Upper lobe of left lung (tissue), 6 donors: ENCODE data around the gene MS4A10. TPM values are rescaled to one million over a fixed set of nuclear protein-coding genes. Genes with fewer than 3 reads are reported as not detected.

ENCODE experiments used
- ATAC-seq, 2 donors: fragments of 200-7000 bp; cut with Tn5 transposase; one replicate each; pipeline ENCODE4 v1.9.1; 2022; ENCODE audit warnings: mild to moderate bottlenecking in 2 of 2, moderate library complexity in 2 of 2; ENCODE audit not compliant: low FRiP score in 2 of 2
- DNase-seq, 2 donors: peaks; one replicate each; pipeline ENCODE4 v3.0.0-alpha.2; 2019 to 2020
- H3K27ac ChIP-seq, 4 donors: fragments of 200-600 bp; sonication (generic); one replicate each; pipeline ENCODE4 v1.5.1; 2016 to 2019
- H3K27me3 ChIP-seq, 4 donors: fragments of 200-600 bp; sonication (generic); one replicate each; pipeline ENCODE4 v1.5.1; 2017 to 2019
- H3K36me3 ChIP-seq, 4 donors: fragments of 200-600 bp; sonication (generic); one replicate each; pipeline ENCODE4 v1.5.1; 2016 to 2019
- H3K4me1 ChIP-seq, 4 donors: fragments of 200-600 bp; sonication (generic); one replicate each; pipeline ENCODE4 v1.5.1; 2018 to 2019
- H3K4me3 ChIP-seq, 4 donors: fragments of 200-600 bp; sonication (generic); one replicate each; pipeline ENCODE4 v1.5.1; 2017 to 2019; ENCODE audit warnings: mild to moderate bottlenecking in 2 of 4, moderate library complexity in 1 of 4
- H3K9me3 ChIP-seq, 4 donors: fragments of 200-600 bp; sonication (generic); one replicate each; pipeline ENCODE4 v1.5.1; 2018 to 2019
- EP300 ChIP-seq, 4 donors: sonication (generic); formaldehyde crosslinking; IDR thresholded peaks; one replicate each; pipeline ENCODE4 v1.5.1; 2017; ENCODE audit warnings: antibody characterized with exemption in 4 of 4, control low read depth in 2 of 4
- POLR2A ChIP-seq, 4 donors: fragments of 450-650 bp; IDR thresholded peaks; one replicate each; pipeline ENCODE4 v1.5.1; 2016 to 2017; ENCODE audit warnings: antibody characterized with exemption in 4 of 4, mild to moderate bottlenecking in 2 of 4
- POLR2AphosphoS5 ChIP-seq, 2 donors: sonication (generic); formaldehyde crosslinking; IDR thresholded peaks; one replicate each; pipeline ENCODE4 v1.5.1; 2017; ENCODE audit warnings: antibody characterized with exemption in 2 of 2
- WGBS, 2 donors: methylation state at CpG; one replicate each; pipeline ENCODE4 v1.1.5; 2017 to 2018; 5-methylcytosine and 5-hydroxymethylcytosine counted together
- total RNA-seq, 6 donors: library from RNA; depleted of rRNA in 4 of 6; stranded (reverse); fragments of >200 nt in 4 of 6; gene quantifications; one replicate each; pipeline versions ENCODE4 v1.1.0 to v1.2.1, GENCODE V29; 2016 to 2021
- TF ChIP-seq, protein P1 (sequence below), 6 experiments: fragments of 450-650 bp in 4 of 6; fragments of 200-600 bp in 2 of 6; sonication (generic) in 2 of 6; IDR thresholded peaks; one replicate each; pipeline ENCODE4 v1.5.1; 2016 to 2019; ENCODE audit warnings: antibody characterized with exemption in 6 of 6
- donor health status: DM: no; HTN: no; CAD: no; lungs with moderate emphysema.
- donor health status: DM: no; HTN: yes; CAD: no; lungs with severe emphysema.

MS4A10 gene
- total RNA-seq, 6 donors from 2014 or later: not detected

DNA sequence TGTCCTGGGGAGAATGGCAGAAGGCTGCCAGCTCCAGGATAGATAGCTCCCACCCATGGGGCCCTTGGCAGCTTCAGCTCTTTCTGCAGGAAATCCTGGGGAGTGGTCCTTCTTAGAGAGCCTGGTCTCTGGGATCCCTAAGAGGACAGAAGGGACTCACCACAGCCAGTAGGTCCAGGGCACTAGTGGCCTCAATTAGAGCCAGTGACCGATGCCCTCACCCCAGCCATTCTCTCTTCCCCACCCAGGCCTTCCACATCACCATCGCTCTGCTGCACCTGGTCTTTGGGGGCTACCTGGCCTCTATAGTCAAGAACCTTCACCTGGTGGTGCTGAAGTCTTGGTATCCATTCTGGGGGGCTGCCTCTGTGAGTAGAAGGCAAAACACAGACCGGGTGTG, 5.6 kb downstream of the MS4A10 start:
- H3K4me1 ChIP-seq: peaks cover 0 to 5% (median 2%) of the 10 kb centered on the region in 4 donors
- no peak for ATAC-seq
- DNase-seq: no peak
- no peak overlapping the region for H3K27ac ChIP-seq
- TF ChIP-seq POLR2AphosphoS5 (IDR thresholded peaks at IDR 0.05) (no peak), POLR2A (IDR thresholded peaks at IDR 0.05) (no peak), EP300 (IDR thresholded peaks at IDR 0.05) (no peak)
- TF ChIP-seq, protein P1, sequence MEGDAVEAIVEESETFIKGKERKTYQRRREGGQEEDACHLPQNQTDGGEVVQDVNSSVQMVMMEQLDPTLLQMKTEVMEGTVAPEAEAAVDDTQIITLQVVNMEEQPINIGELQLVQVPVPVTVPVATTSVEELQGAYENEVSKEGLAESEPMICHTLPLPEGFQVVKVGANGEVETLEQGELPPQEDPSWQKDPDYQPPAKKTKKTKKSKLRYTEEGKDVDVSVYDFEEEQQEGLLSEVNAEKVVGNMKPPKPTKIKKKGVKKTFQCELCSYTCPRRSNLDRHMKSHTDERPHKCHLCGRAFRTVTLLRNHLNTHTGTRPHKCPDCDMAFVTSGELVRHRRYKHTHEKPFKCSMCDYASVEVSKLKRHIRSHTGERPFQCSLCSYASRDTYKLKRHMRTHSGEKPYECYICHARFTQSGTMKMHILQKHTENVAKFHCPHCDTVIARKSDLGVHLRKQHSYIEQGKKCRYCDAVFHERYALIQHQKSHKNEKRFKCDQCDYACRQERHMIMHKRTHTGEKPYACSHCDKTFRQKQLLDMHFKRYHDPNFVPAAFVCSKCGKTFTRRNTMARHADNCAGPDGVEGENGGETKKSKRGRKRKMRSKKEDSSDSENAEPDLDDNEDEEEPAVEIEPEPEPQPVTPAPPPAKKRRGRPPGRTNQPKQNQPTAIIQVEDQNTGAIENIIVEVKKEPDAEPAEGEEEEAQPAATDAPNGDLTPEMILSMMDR (IDR thresholded peaks at IDR 0.05): no peak
- no peak overlapping the region for H3K4me3 ChIP-seq
- H3K27me3 ChIP-seq: no peaks in the 10 kb centered on the region
- H3K36me3 ChIP-seq: no peaks in the 10 kb centered on the region
- 94 to 97% methylated on average over 3 of the region's 3 CpGs for WGBS, 2 donors
- H3K9me3 ChIP-seq: no peaks in the 10 kb centered on the region

DNA sequence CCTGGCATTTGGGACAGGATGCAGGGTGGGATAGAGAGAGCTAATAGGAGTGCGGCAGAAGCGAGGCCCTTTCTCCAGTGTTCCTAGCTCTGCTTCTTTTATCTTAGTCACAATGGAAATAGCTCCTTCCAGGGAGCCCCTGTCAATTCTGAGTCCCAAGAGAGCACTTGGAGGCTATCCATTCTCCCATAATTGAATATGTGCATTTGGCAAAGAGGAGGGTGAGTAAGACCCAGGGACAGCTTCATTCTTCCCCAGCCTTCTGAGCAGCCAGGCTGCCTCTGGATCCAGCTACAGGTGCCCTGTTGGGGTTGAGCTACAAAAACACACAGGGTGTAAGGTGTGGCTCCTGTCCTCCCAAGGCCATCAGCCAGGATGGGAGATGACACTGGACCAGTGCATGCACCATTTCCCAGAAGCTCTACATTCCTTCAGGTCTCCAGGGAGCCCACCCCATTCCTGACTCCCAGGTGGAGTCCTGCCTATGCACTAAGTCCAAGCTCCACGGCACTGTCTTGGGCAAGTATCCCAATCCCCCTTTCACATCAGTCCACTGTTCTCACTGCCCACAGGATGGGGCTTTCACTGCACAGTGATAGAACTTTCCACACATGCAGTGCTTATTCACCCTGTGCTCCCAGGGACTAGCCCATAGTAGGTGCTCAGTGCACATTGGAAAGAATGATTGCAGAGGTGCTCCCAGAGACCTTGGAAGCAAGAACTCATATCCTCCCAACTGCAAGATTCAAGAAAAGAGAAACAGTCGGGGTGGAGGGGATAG, 6.2 kb downstream of the MS4A10 start:
- DNase-seq (no peak), ATAC-seq (no peak)
- Histone ChIP-seq H3K4me3 (no peak overlapping the region), H3K27me3 (no peaks in the 10 kb centered on the region), H3K36me3 (no peaks in the 10 kb centered on the region), H3K4me1 (peaks cover 0 to 5% (median 2%) of the 10 kb centered on the region in 4 donors), H3K27ac (no peak overlapping the region), H3K9me3 (no peaks in the 10 kb centered on the region)
- WGBS, 2 donors: 94 to 98% methylated on average over 3 to 4 of the region's 4 CpGs
- TF ChIP-seq EP300 (IDR thresholded peaks at IDR 0.05): no peak
- no peak for TF ChIP-seq POLR2AphosphoS5 (IDR thresholded peaks at IDR 0.05)
- TF ChIP-seq, protein P1 (IDR thresholded peaks at IDR 0.05): no peak
- no peak for TF ChIP-seq POLR2A (IDR thresholded peaks at IDR 0.05)

DNA sequence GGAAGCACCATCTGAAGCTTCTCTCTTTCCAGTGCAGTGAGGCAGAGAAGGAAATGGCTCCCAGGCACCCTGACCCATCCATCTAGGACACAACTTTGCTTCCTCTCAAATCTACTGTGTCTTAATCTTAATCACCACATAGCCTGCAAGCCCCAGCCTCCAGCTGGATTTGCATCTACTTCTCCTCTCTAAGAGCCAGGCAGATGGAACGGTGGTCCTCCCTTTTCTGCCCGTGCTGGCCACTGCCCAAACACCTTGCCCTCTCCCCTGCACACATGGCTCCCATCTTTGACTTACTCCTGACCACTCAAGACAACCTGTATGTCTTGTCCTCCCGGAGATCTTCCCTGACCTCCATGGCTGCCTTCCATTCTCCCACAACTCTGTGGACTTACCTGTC, 7.4 kb downstream of the MS4A10 start:
- ATAC-seq (no peak), DNase-seq (no peak)
- Histone ChIP-seq H3K27ac (no peak overlapping the region), H3K36me3 (no peaks in the 10 kb centered on the region), H3K9me3 (no peaks in the 10 kb centered on the region), H3K27me3 (no peaks in the 10 kb centered on the region), H3K4me3 (no peak overlapping the region), H3K4me1 (no peaks in the 10 kb centered on the region)
- 84 to 86% methylated on average over 3 of the region's 3 CpGs for WGBS, 2 donors
- TF ChIP-seq EP300 (IDR thresholded peaks at IDR 0.05) (no peak), POLR2A (IDR thresholded peaks at IDR 0.05) (no peak), POLR2AphosphoS5 (IDR thresholded peaks at IDR 0.05) (no peak)
- TF ChIP-seq, protein P1 (IDR thresholded peaks at IDR 0.05): no peak

DNA sequence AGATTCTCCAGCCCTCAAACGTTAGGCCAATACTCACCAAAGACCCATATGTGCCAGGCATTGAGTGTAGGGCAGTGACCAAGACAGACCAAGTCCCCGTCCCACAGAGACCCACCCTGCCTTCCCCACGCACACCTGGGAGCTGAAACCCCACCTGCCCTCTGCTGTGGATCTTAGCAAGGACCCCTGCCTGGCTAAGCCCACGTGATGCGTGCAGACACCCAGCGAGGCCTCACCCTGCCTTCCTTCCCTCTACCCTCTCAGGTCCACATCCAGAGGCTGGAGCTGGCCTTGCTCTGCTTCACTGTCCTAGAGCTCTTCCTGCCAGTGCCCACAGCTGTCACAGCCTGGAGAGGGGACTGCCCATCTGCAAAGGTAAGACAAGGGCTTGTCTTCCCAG, 10.2 kb downstream of the MS4A10 start:
- Histone ChIP-seq H3K4me3 (no peak overlapping the region), H3K4me1 (no peaks in the 10 kb centered on the region), H3K9me3 (no peaks in the 10 kb centered on the region), H3K36me3 (no peaks in the 10 kb centered on the region), H3K27me3 (no peaks in the 10 kb centered on the region), H3K27ac (no peak overlapping the region)
- WGBS, 2 donors: 76 to 90% methylated on average over 2 to 6 of the region's 6 CpGs
- TF ChIP-seq, protein P1 (IDR thresholded peaks at IDR 0.05): no peak
- TF ChIP-seq POLR2A (IDR thresholded peaks at IDR 0.05): no peak
- TF ChIP-seq POLR2AphosphoS5 (IDR thresholded peaks at IDR 0.05): no peak
- no peak for TF ChIP-seq EP300 (IDR thresholded peaks at IDR 0.05)
- peak in 1 of 2 donors; percentile 28 for DNase-seq
- ATAC-seq: no peak
